PC-3 (cell line): ENCODE results near the gene ZNF750. TPM values are rescaled to one million over a fixed set of nuclear protein-coding genes. Genes with fewer than 3 reads are reported as not detected.

Experiments used
- ATAC-seq: fragments of 200-7000 bp; cut with Tn5 transposase; 2 replicates; pipeline ENCODE4 v1.9.1; 2020; ENCODE audit warnings: mild to moderate bottlenecking, moderate library complexity
- BruUV-seq: library from RNA; stranded (reverse); fragments of 400-500 nt; replicated peaks from 2 replicates; lab custom pipeline; 2021; lab: Mats Ljungman, UMichigan
- CTCF ChIA-PET: fragments of 300-600 bp; sonication (Branson Sonifier 250); formaldehyde crosslinking; loops from one replicate; lab custom pipeline; 2022; ENCODE audit warnings: antibody characterized with exemption; lab: Charles Lee
- POLR2A ChIA-PET: fragments of 300-600 bp; sonication (Branson Sonifier 250); formaldehyde crosslinking; loops from one replicate; lab custom pipeline; 2022; ENCODE audit warnings: antibody characterized with exemption; ENCODE audit not compliant: unreplicated experiment; lab: Charles Lee
- DNase-seq: peaks from one replicate; pipeline ENCODE4 v3.0.0-alpha.2; 2015
- H2AFZ ChIP-seq: fragments of 300-600 bp; sonication (generic); 2 replicates; pipeline ENCODE4 v1.6.0; 2016; ENCODE audit warnings: antibody characterized with exemption, low read length
- H3F3A ChIP-seq: fragments of 300-600 bp; sonication (generic); one replicate; pipeline ENCODE4 v1.6.0; 2017; ENCODE audit warnings: antibody characterized with exemption, low read length, control low read depth, mild to moderate bottlenecking; ENCODE audit not compliant: unreplicated experiment
- H3K27ac ChIP-seq: fragments of 300-600 bp; sonication (generic); 2 replicates; pipeline ENCODE4 v1.5.1; 2016; ENCODE audit warnings: mild to moderate bottlenecking, low read length
- H3K27me3 ChIP-seq: fragments of 300-600 bp; sonication (generic); 2 replicates; pipeline ENCODE4 v1.6.1; 2016; ENCODE audit warnings: low read length, mixed read lengths
- H3K36me3 ChIP-seq: fragments of 300-600 bp; sonication (generic); 2 replicates; pipeline ENCODE4 v1.6.1; 2016; ENCODE audit warnings: low read depth, mixed run types, low read length, mixed read lengths
- H3K4me1 ChIP-seq: fragments of 300-600 bp; sonication (generic); 2 replicates; pipeline ENCODE4 v1.5.1; 2016; ENCODE audit warnings: low read length; ENCODE audit not compliant: insufficient read depth
- H3K4me2 ChIP-seq: fragments of 300-600 bp; sonication (generic); 2 replicates; pipeline ENCODE4 v1.6.0; 2016; ENCODE audit warnings: low read length
- H3K4me3 ChIP-seq: fragments of 300-600 bp; sonication (generic); 2 replicates; pipeline ENCODE4 v1.5.1; 2016; ENCODE audit warnings: mild to moderate bottlenecking, low read length, mixed read lengths
- H3K79me2 ChIP-seq: fragments of 300-600 bp; sonication (generic); 2 replicates; pipeline ENCODE4 v1.6.1; 2017; ENCODE audit warnings: low read length, mixed read lengths
- H3K9ac ChIP-seq: fragments of 300-600 bp; sonication (generic); 2 replicates; pipeline ENCODE4 v1.6.0; 2016; ENCODE audit warnings: mild to moderate bottlenecking, low read length
- H3K9me2 ChIP-seq: fragments of 300-600 bp; sonication (generic); replicated peaks from 2 replicates; pipeline ENCODE4 v1.6.1; 2016; ENCODE audit warnings: mixed run types, low read length, mixed read lengths
- H3K9me3 ChIP-seq: fragments of 300-600 bp; sonication (generic); 2 replicates; pipeline ENCODE4 v1.6.1; 2016; ENCODE audit warnings: low read length, mixed read lengths
- H4K20me1 ChIP-seq: fragments of 300-600 bp; sonication (generic); 2 replicates; pipeline ENCODE4 v1.6.1; 2016; ENCODE audit warnings: low read length, mixed read lengths
- CTCF ChIP-seq: fragments of 300-600 bp; sonication (generic); conservative IDR thresholded peaks from 2 replicates; pipeline ENCODE4 v1.5.1; 2017; ENCODE audit warnings: antibody characterized with exemption, low read depth, mild to moderate bottlenecking, low read length
- EZH2 ChIP-seq: fragments of 300-600 bp; sonication (generic); IDR thresholded peaks from one replicate; pipeline ENCODE4 v1.6.1; 2017; ENCODE audit warnings: antibody characterized with exemption, mild to moderate bottlenecking, low read length; ENCODE audit not compliant: unreplicated experiment
- EZH2phosphoT487 ChIP-seq: fragments of 300-600 bp; sonication (generic); IDR thresholded peaks from 2 replicates; pipeline ENCODE4 v1.6.1; 2018; ENCODE audit warnings: mild to moderate bottlenecking, antibody characterized with exemption, low read length, borderline replicate concordance
- intact Hi-C: fragments of 100-400 bp; cut with micrococcal nuclease; formaldehyde crosslinking; loops from 2 replicates; pipeline ENCODE4 v1.9.0; 2023
- total RNA-seq: library from RNA; depleted of rRNA; stranded (reverse); fragments of >200 nt; gene quantifications from 2 replicates; pipeline ENCODE4 v1.2.3, GENCODE V29; 2014

Gene ZNF750
- total RNA-seq, 1 experiment from 2014 or later: not detected

GRCh38 chr17:82864713-82865248 lies 25.0 kb upstream of the ZNF750 start:
- peaks cover 12% of the 10 kb centered on the region; the same call in 1 of the 2 replicates for H3K79me2 ChIP-seq
- no peak overlapping the region for H3K9ac ChIP-seq
- DNase-seq: no peak
- no peaks in the 10 kb centered on the region for H3K27me3 ChIP-seq
- no peaks in the 10 kb centered on the region for H3K9me3 ChIP-seq
- H3K4me3 ChIP-seq: no peak overlapping the region
- no peak overlapping the region for H3K4me2 ChIP-seq
- no peak overlapping the region for H3K27ac ChIP-seq
- CTCF ChIA-PET: no interaction called here
- TF ChIP-seq EZH2 (no peak), EZH2phosphoT487 (no peak), CTCF (no peak)
- no peak for ATAC-seq
- BruUV-seq: no TSS peak
- intact Hi-C loops: no loop called here
- H4K20me1 ChIP-seq: no peaks in the 10 kb centered on the region
- POLR2A ChIA-PET: no interaction called here
- no peak overlapping the region for H2AFZ ChIP-seq
- H3K9me2 ChIP-seq: no peaks in the 10 kb centered on the region
- peaks cover 12% of the 10 kb centered on the region for H3K4me1 ChIP-seq
- no peaks in the 10 kb centered on the region for H3F3A ChIP-seq
- no peaks in the 10 kb centered on the region for H3K36me3 ChIP-seq

- BruUV-seq: no TSS peak
- H3K9ac ChIP-seq: no peak overlapping the region
- peak; percentile 16 for DNase-seq
- CTCF ChIA-PET: no interaction called here
- H3K4me2 ChIP-seq: no peak overlapping the region
- H3K9me2 ChIP-seq: no peaks in the 10 kb centered on the region
- no peaks in the 10 kb centered on the region for H3F3A ChIP-seq
- H4K20me1 ChIP-seq: no peaks in the 10 kb centered on the region
- H3K36me3 ChIP-seq: no peaks in the 10 kb centered on the region
- TF ChIP-seq CTCF (no peak), EZH2phosphoT487 (no peak), EZH2 (no peak)
- no peak overlapping the region for H3K4me3 ChIP-seq
- H2AFZ ChIP-seq: no peak overlapping the region
- ATAC-seq: peak; percentile 64
- no peaks in the 10 kb centered on the region for H3K9me3 ChIP-seq
- H3K4me1 ChIP-seq: peaks cover 18% of the 10 kb centered on the region
- no peak overlapping the region for H3K27ac ChIP-seq
- intact Hi-C loops: no loop called here
- H3K79me2 ChIP-seq: peaks cover 12% of the 10 kb centered on the region; the same call in 1 of the 2 replicates
- H3K27me3 ChIP-seq: no peaks in the 10 kb centered on the region
- POLR2A ChIA-PET: no interaction called here
Observed at GRCh38 chr17:82863941-82864712, 24.3 kb upstream of the ZNF750 start.

- H4K20me1 ChIP-seq: no peaks in the 10 kb centered on the region
- no peaks in the 10 kb centered on the region for H3K9me2 ChIP-seq
- CTCF ChIA-PET: no interaction called here
- H3K79me2 ChIP-seq: peaks cover 12% of the 10 kb centered on the region; the same call in 1 of the 2 replicates
- H2AFZ ChIP-seq: no peak overlapping the region
- no peak overlapping the region for H3K4me3 ChIP-seq
- TF ChIP-seq EZH2phosphoT487 (no peak), EZH2 (no peak), CTCF (no peak)
- no peak for DNase-seq
- no peak for ATAC-seq
- H3K36me3 ChIP-seq: no peaks in the 10 kb centered on the region
- no peaks in the 10 kb centered on the region for H3K27me3 ChIP-seq
- no peak overlapping the region for H3K9ac ChIP-seq
- H3K4me1 ChIP-seq: peaks cover 23% of the 10 kb centered on the region
- POLR2A ChIA-PET: no interaction called here
- H3F3A ChIP-seq: no peaks in the 10 kb centered on the region
- BruUV-seq: no TSS peak
- no peaks in the 10 kb centered on the region for H3K9me3 ChIP-seq
- intact Hi-C loops: no loop called here
- no peak overlapping the region for H3K4me2 ChIP-seq
- H3K27ac ChIP-seq: no peak overlapping the region
Observed at GRCh38 chr17:82863383-82863940, 23.6 kb upstream of the ZNF750 start.
